ENCODE data around the gene TXN2. TPM values are rescaled to one million over a fixed set of nuclear protein-coding genes. Genes with fewer than 3 reads are reported as not detected.
"Not testable (repeated sequence)": the region's sequence is repeated elsewhere in the genome, so short reads cannot be mapped to it uniquely, and the experiment has no call there.

The TXN2 gene
- total and polyA plus RNA-seq, 2 of the 4 experiments (the other 2 are of a cell fraction), result 49.6 to 166 TPM

DNA sequence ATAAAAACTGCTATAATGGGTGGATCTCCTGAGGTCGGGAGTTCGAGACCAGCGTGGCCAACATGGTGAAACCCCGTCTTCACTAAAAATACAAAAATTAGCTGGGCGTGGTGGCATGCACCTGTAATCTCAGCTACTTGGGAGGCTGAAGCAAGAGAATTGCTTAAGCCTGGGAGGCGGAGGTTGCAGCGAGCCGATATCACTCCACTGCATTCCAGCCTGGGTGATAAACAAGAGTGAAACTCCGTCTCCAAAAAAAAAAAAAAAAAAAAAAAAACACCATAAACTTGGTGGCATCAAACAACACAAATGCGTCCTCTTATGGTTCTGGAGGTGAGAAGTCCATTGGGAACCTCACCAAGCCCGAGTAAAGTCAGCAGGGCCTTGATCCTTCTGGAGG, 53.5 kb downstream of the TXN2 start:
- H4K5ac ChIP-seq (ENCODE audit: low read depth, low read length); H3K4me2 ChIP-seq (ENCODE audit: low read depth, low read length); H3K27me3 ChIP-seq (ENCODE audit: control insufficient read depth, insufficient read depth, low read length); H3K9me3 ChIP-seq (ENCODE audit: control insufficient read depth, insufficient read depth, low read length); H3K27ac ChIP-seq (ENCODE audit: insufficient read depth, low read length); intact Hi-C loops (cut with micrococcal nuclease); H2BK15ac ChIP-seq (ENCODE audit: low read depth, low read length); H3K4ac ChIP-seq (ENCODE audit: low read depth, low read length); H2BK20ac ChIP-seq (ENCODE audit: low read depth, low read length); BruUV-seq (replicated peaks); ATAC-seq (ENCODE audit: low read depth); POLR2A ChIA-PET (ENCODE audit: unreplicated experiment); H4K91ac ChIP-seq (ENCODE audit: insufficient read depth, low read depth, low read length); in situ Hi-C loops (cut with MboI; ENCODE audit: low sequenced_read_pairs); DNase-seq; H2BK5ac ChIP-seq (ENCODE audit: low read depth, low read length, poor library complexity, severe bottlenecking); H3K14ac ChIP-seq (replicated peaks; ENCODE audit: low read depth, low read length); H4K20me1 ChIP-seq (ENCODE audit: insufficient read depth, low read length); dilution Hi-C loops (cut with HindIII; ENCODE audit: low sequenced_read_pairs, unreplicated experiment); H4K8ac ChIP-seq (ENCODE audit: low read depth in 2 of 2, low read length in 2 of 2); H3K56ac ChIP-seq (ENCODE audit: extremely low read depth, insufficient read depth, low read length); CTCF ChIA-PET; H3K9ac ChIP-seq (ENCODE audit: low read depth, low read length); H2AFZ ChIP-seq (replicated peaks; ENCODE audit: low read length, poor library complexity); H3K18ac ChIP-seq (ENCODE audit: low read depth, low read length); H3K36me3 ChIP-seq (ENCODE audit: control insufficient read depth, insufficient read depth, low read length); H3K23ac ChIP-seq (ENCODE audit: low read depth, low read length); H2BK120ac ChIP-seq (ENCODE audit: low read depth, low read length); H2AK9ac ChIP-seq (replicated peaks; ENCODE audit: low read depth, low read length, poor library complexity); H3K4me3 ChIP-seq (ENCODE audit: insufficient read depth, low read depth, low read length): not testable (repeated sequence)
- peaks cover 27% of the 10 kb centered on the region for H3K4me1 ChIP-seq (ENCODE audit: control insufficient read depth, insufficient read depth, low read length)
- WGBS, 2 experiments (ENCODE audit: extremely low coverage in 2 of 2, insufficient read length in 1 of 2), result 95% methylated on average over 6 of the region's 11 CpGs; no CpG with 5 or more reads in 1 of the 2 experiments
- 0 out of 2 replicates have a peak overlapping the region, but pooled peaks have one; percentile 4 for H2AK5ac ChIP-seq (ENCODE audit: low read depth, low read length)
- H3K9me1 ChIP-seq (ENCODE audit: insufficient read depth, low read length), result peaks cover 13% of the 10 kb centered on the region
- peaks cover 0 to 13% of the 10 kb centered on the region in 2 experiments; a peak in 2 of 4 replicates for H3K79me1 ChIP-seq (ENCODE audit: low read depth in 1 of 2, low read length in 2 of 2)

Measured in IMR-90 (cell line).